AG04449 (cell line): ENCODE measurements around the gene OTUB2.

Experiments
- CTCF ChIA-PET: fragments of 350-600 bp; formaldehyde crosslinking; extraction: SDS; loops from one replicate; lab custom pipeline; 2021; ENCODE audit warnings: antibody characterized with exemption; lab: Yijun Ruan, JAX
- POLR2A ChIA-PET: fragments of 400-600, 350-600 bp; formaldehyde crosslinking; extraction: SDS; loops from one replicate; lab custom pipeline; 2020; ENCODE audit warnings: antibody characterized with exemption, inconsistent platforms; lab: Yijun Ruan, JAX
- DNase-seq: peaks from one replicate; pipeline ENCODE4 v3.0.0-alpha.2; 2010; ENCODE audit warnings: low read depth, low spot score
- H3K4me3 ChIP-seq: 2 replicates; pipeline ENCODE4 v1.5.1; 2011; ENCODE audit warnings: low read depth, mild to moderate bottlenecking, control low read depth, low read length
- TF ChIP-seq, protein P1 (sequence below): IDR thresholded peaks from one replicate; pipeline ENCODE4 v1.5.1; 2011; ENCODE audit warnings: mild to moderate bottlenecking, moderate library complexity, low read length, control low read depth, inconsistent platforms; ENCODE audit not compliant: insufficient read depth; ENCODE audit errors: missing control alignments

The OTUB2 gene

GRCh38 chr14:94050231-94050880, 24.2 kb downstream of the OTUB2 start:
- CTCF ChIA-PET: interaction anchor here (0.8 to 11.3 kb wide), 10 partner anchors 13 to 114 kb away, joined by 3 to 143 read pairs (median 14); no protein-coding TSS in a partner anchor
- H3K4me3 ChIP-seq: no peak overlapping the region
- TF ChIP-seq, protein P1, sequence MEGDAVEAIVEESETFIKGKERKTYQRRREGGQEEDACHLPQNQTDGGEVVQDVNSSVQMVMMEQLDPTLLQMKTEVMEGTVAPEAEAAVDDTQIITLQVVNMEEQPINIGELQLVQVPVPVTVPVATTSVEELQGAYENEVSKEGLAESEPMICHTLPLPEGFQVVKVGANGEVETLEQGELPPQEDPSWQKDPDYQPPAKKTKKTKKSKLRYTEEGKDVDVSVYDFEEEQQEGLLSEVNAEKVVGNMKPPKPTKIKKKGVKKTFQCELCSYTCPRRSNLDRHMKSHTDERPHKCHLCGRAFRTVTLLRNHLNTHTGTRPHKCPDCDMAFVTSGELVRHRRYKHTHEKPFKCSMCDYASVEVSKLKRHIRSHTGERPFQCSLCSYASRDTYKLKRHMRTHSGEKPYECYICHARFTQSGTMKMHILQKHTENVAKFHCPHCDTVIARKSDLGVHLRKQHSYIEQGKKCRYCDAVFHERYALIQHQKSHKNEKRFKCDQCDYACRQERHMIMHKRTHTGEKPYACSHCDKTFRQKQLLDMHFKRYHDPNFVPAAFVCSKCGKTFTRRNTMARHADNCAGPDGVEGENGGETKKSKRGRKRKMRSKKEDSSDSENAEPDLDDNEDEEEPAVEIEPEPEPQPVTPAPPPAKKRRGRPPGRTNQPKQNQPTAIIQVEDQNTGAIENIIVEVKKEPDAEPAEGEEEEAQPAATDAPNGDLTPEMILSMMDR: no peak
- DNase-seq: no peak
- POLR2A ChIA-PET: interaction anchor here (0.7 kb wide), 1 partner anchor 550 kb away, joined by 3 read pairs; no protein-coding TSS in a partner anchor

GRCh38 chr14:94051115-94051514, 25.0 kb downstream of the OTUB2 start:
- POLR2A ChIA-PET: interaction anchor here (1.1 kb wide), 1 partner anchor 85 kb away, joined by 3 read pairs; no protein-coding TSS in a partner anchor

GRCh38 chr14:94051779-94052178, 25.6 kb downstream of the OTUB2 start:
- TF ChIP-seq, protein P1: no peak
- CTCF ChIA-PET: interaction anchor here (0.6 to 11.3 kb wide), 11 partner anchors 10 to 128 kb away, joined by 3 to 143 read pairs (median 7); no protein-coding TSS in a partner anchor
- POLR2A ChIA-PET: interaction anchor here (0.8 to 1.1 kb wide), 2 partner anchors 29 to 85 kb away, joined by 3 read pairs; partner anchors contain the start of genes DDX24 and IFI27L1
- no peak overlapping the region for H3K4me3 ChIP-seq
- DNase-seq: no peak

More at GRCh38 chr14:94051115-94051514, 25.0 kb downstream of the OTUB2 start:
- no peak for DNase-seq
- CTCF ChIA-PET: interaction anchor here (0.6 to 11.3 kb wide), 12 partner anchors 10 to 133 kb away, joined by 3 to 143 read pairs (median 6); no protein-coding TSS in a partner anchor
- H3K4me3 ChIP-seq: no peak overlapping the region
- TF ChIP-seq, protein P1: peak; percentile 56

DNA sequence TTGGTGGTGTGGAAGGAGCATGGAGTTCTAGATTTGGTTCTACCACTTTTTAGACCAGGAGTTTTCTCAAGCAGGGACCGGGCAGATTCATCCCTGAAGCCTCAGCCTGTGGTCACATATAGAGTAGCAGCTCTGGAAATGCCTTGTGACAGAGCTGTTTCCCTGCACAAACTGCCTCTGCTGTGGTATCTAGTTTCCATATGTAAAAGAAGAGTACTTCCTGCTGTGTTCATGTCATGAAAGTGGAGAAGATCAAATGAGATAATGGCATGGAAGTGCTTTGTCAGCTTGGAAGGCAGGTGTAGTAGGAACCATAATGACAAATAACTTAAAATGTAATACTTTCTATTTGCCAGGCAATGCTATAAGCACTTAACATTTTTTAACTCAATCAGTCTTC, 26.1 kb downstream of the OTUB2 start:
- ChIA-PET POLR2A (interaction anchor here (0.8 kb wide), 1 partner anchor 29 kb away, joined by 3 read pairs; the partner anchor contains the start of genes DDX24 and IFI27L1), CTCF (interaction anchor here (1.3 to 11.3 kb wide), 8 partner anchors 12 to 128 kb away, joined by 4 to 143 read pairs (median 30); no protein-coding TSS in a partner anchor)
- no peak overlapping the region for H3K4me3 ChIP-seq
- DNase-seq: no peak
- TF ChIP-seq, protein P1: no peak

GRCh38 chr14:94052662-94053061, 26.5 kb downstream of the OTUB2 start:
- TF ChIP-seq, protein P1: no peak
- no peak for DNase-seq
- CTCF ChIA-PET: interaction anchor here (1.0 to 11.3 kb wide), 9 partner anchors 11 to 128 kb away, joined by 3 to 143 read pairs (median 15); no protein-coding TSS in a partner anchor
- POLR2A ChIA-PET: interaction anchor here (0.8 kb wide), 1 partner anchor 29 kb away, joined by 3 read pairs; the partner anchor contains the start of genes DDX24 and IFI27L1
- H3K4me3 ChIP-seq: no peak overlapping the region

DNA sequence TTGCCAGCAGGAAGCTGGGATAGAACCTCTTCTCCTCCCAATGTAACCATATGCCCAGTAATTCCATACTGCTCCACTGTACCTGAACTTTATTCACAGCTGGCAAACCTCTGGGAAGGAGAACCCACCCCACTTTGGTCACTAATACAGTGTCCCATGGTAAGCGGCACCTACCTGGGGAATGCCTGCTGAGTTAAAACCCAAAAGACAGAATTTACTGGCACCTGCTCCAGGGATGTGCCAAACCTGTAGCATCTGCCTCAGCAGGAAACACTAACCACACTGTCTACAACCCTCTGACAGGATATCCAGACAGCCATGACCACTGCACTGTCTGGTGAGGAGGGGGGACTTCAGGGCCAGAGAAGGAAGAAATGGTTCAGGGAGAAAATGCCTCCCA, 28.3 kb downstream of the OTUB2 start:
- ChIA-PET POLR2A (no interaction called here), CTCF (interaction anchor here (0.9 to 11.3 kb wide), 5 partner anchors 9 to 84 kb away, joined by 3 to 143 read pairs (median 62); no protein-coding TSS in a partner anchor)
- DNase-seq: no peak

More for the DNA sequence above, 28.3 kb downstream of the OTUB2 start:
- TF ChIP-seq, protein P1: no peak
- H3K4me3 ChIP-seq: no peak overlapping the region
